ENCODE results near the gene STX1B. TPM values are rescaled to one million over a fixed set of nuclear protein-coding genes. Genes with fewer than 3 reads are reported as not detected.

STX1B gene
- polyA plus RNA-seq, 3 donors = 1.7 TPM; not detected in 2

GRCh38 chr16:31052114-31052513 is 41.7 kb upstream of the STX1B start:
- DNase-seq = peak; percentile 72 to 88 (median 77)
- Histone ChIP-seq H3K9me3 (replicated peaks in 1 of 2; ENCODE audit: control insufficient read depth in 1 of 2, insufficient read depth in 1 of 2, low read length in 2 of 2) (no peaks in the 10 kb centered on the region), H3K27ac (ENCODE audit: low read depth in 1 of 2, low read length in 2 of 2) (peak overlapping the region in 1 of 2 donors; percentile 17), H3K36me3 (replicated peaks in 1 of 2; ENCODE audit: control insufficient read depth in 1 of 2, insufficient read depth in 2 of 2, low read length in 2 of 2) (no peaks in the 10 kb centered on the region), H3K4me3 (replicated peaks in 1 of 3; ENCODE audit: low read depth in 2 of 3, low read length in 3 of 3) (no peak overlapping the region), H3K27me3 (ENCODE audit: control insufficient read depth in 2 of 2, insufficient read depth in 2 of 2, low read length in 2 of 2) (no peaks in the 10 kb centered on the region), H4K20me1 (ENCODE audit: insufficient read depth, low read length) (no peaks in the 10 kb centered on the region), H3K4me2 (replicated peaks; ENCODE audit: extremely low read depth, low read length, poor library complexity, severe bottlenecking) (no peak overlapping the region), H3K9ac (ENCODE audit: insufficient read depth, low read length, poor library complexity, severe bottlenecking) (no peak overlapping the region), H2AFZ (ENCODE audit: insufficient read depth, low read depth, low read length, poor library complexity, severe bottlenecking) (no peak overlapping the region), H3K4me1 (ENCODE audit: control insufficient read depth in 1 of 2, insufficient read depth in 2 of 2, low read length in 2 of 2) (peaks cover 12 to 17% of the 10 kb centered on the region in 2 donors), H3K79me2 (ENCODE audit: insufficient read depth, low read length) (no peaks in the 10 kb centered on the region)
- no peak for TF ChIP-seq CTCF (IDR thresholded peaks at IDR 0.05)
- peak overlapping the region in 5 of 7 donors; percentile 62 to 85 (median 71) for H3K27ac Mint-ChIP-seq
- no peak overlapping the region for H3K4me3 Mint-ChIP-seq
- no CpG with 5 or more reads among the region's 2 CpGs for WGBS (ENCODE audit: insufficient coverage)
- H3K9me3 Mint-ChIP-seq = peaks cover 0 to 4% (median 0%) of the 10 kb centered on the region in 7 donors
- H3K27me3 Mint-ChIP-seq (ENCODE audit: low read depth in 3 of 3) = peaks cover 1 to 4% (median 2%) of the 10 kb centered on the region in 3 donors
- H3K36me3 Mint-ChIP-seq = peaks cover 0 to 3% of the 10 kb centered on the region in 2 donors
- H3K4me1 Mint-ChIP-seq = peaks cover 23% of the 10 kb centered on the region
- intact Hi-C loops (cut with micrococcal nuclease) = loop anchor here in 1 of 2 donors (2.0 kb wide), 1 partner anchor 17 kb away; no protein-coding TSS in a partner anchor

GRCh38 chr16:31050280-31051030 is 40.0 kb upstream of the STX1B start:
- no peak overlapping the region for H3K9ac ChIP-seq (ENCODE audit: insufficient read depth, low read length, poor library complexity, severe bottlenecking)
- H3K4me2 ChIP-seq (replicated peaks; ENCODE audit: extremely low read depth, low read length, poor library complexity, severe bottlenecking) = no peak overlapping the region
- DNase-seq = no peak
- no peaks in the 10 kb centered on the region for H3K79me2 ChIP-seq (ENCODE audit: insufficient read depth, low read length)
- no peak overlapping the region for H2AFZ ChIP-seq (ENCODE audit: insufficient read depth, low read depth, low read length, poor library complexity, severe bottlenecking)
- H4K20me1 ChIP-seq (ENCODE audit: insufficient read depth, low read length) = no peaks in the 10 kb centered on the region
- 86% methylated on average over 6 of the region's 10 CpGs for WGBS (ENCODE audit: insufficient coverage)
- Mint-ChIP-seq H3K36me3 (peaks cover 0 to 3% of the 10 kb centered on the region in 2 donors), H3K9me3 (peaks cover 0 to 4% (median 0%) of the 10 kb centered on the region in 7 donors), H3K27me3 (ENCODE audit: low read depth in 3 of 3) (peaks cover 0 to 4% (median 2%) of the 10 kb centered on the region in 3 donors), H3K4me3 (no peak overlapping the region), H3K27ac (no peak overlapping the region), H3K4me1 (peaks cover 24% of the 10 kb centered on the region)
- TF ChIP-seq CTCF (IDR thresholded peaks at IDR 0.05) = no peak
- no peak overlapping the region for H3K4me3 ChIP-seq (replicated peaks in 1 of 3; ENCODE audit: low read depth in 2 of 3, low read length in 3 of 3)
- H3K9me3 ChIP-seq (replicated peaks in 1 of 2; ENCODE audit: control insufficient read depth in 1 of 2, insufficient read depth in 1 of 2, low read length in 2 of 2) = no peaks in the 10 kb centered on the region
- no peak overlapping the region for H3K27ac ChIP-seq (ENCODE audit: low read depth in 1 of 2, low read length in 2 of 2)
- H3K36me3 ChIP-seq (replicated peaks in 1 of 2; ENCODE audit: control insufficient read depth in 1 of 2, insufficient read depth in 2 of 2, low read length in 2 of 2) = no peaks in the 10 kb centered on the region
- intact Hi-C loops (cut with micrococcal nuclease) = no loop called here
- no peaks in the 10 kb centered on the region for H3K27me3 ChIP-seq (ENCODE audit: control insufficient read depth in 2 of 2, insufficient read depth in 2 of 2, low read length in 2 of 2)
- peaks cover 12 to 17% of the 10 kb centered on the region in 2 donors for H3K4me1 ChIP-seq (ENCODE audit: control insufficient read depth in 1 of 2, insufficient read depth in 2 of 2, low read length in 2 of 2)

All from CD14-positive monocyte (primary cell).